ENCODE measurements around the gene RAB40B.
A peak's percentile ranks its signal among the peaks of the same experiment; 100 is the strongest.

RAB40B gene

DNA sequence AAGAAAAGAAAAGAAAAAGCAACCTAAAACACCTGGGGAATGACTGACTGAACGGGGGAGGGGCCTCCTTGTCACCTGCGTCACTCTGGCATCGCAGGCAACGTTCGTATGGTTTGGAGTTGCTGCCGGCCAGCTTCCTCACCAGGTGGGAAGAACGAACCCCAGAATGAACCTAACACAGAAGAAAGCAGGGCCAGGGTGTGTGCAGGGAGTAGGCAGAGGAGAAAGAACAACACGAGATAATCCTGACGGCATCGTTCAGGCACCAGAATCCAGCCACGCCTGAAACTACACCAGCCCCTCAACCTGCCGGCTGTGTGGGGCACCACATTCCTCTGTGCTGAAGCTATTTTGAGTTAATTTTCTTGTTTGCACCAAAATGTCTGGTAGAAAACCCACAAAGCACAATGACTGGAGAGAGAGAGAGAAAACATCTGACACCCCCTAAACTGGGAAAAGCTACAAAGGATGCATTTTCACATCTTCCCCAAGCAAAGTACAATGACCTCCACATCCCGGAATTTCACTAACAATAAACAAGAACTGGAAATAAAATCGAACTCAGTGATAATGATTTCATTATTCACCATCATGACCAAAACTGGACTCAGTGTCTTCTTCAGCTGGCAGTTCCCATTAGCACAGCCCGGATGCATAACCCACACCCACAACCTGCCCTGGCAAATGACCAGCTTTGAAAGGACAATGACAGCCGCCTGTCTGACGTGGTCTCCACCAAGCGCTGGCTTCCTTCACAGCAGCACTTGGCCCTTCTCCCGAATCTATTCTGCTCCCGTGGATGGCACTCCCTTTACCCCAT, 23.6 kb downstream of the RAB40B start:
- H3K27me3 ChIP-seq (ENCODE audit: insufficient read depth, low read length): no peaks in the 10 kb centered on the region

DNA sequence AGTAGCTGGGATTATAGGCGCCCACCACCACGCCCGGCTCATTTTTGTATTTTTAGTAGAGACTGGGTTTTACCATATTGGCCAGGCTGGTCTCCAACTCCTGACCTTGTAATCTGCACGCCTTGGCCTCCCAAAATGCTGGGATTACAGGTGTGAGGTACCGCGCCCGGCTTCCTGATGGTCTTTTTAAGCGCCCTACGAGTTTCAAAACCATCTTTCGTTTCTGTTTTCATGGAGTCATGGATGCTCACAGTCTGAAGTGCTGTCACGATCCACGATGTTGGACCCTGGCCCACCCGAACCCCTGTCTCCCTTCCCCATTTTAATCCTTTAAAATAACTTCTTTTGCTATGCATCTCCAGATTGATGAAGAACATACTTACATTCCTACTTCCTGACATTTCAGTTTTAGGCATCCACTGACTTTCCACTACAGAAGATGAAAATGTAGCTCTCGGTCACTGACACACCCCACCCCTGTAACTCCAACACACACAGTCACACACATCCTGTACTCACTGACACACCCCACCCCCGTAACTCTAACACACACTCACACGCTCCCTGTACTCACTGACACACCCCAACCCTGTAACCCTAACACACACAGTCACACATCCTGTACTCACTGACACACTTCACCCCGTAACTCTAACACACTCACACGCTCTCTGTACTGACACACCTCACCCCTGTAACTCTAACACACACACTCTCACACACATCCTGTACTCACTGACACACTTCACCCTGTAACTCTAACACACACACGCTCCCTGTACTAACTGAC, 27.6 kb downstream of the RAB40B start:
- no peaks in the 10 kb centered on the region for H3K27me3 ChIP-seq (ENCODE audit: insufficient read depth, low read length)
- no peak overlapping the region for H3K27ac ChIP-seq (ENCODE audit: low read length)
- H3K9ac ChIP-seq (ENCODE audit: low read depth, low read length): no peak overlapping the region
- H3K36me3 ChIP-seq (ENCODE audit: insufficient read depth, low read depth, low read length): no peaks in the 10 kb centered on the region
- no peaks in the 10 kb centered on the region for H3K4me1 ChIP-seq (ENCODE audit: insufficient read depth, low read length)
- no peaks in the 10 kb centered on the region; the same call in 1 of the 2 replicates for H3K9me3 ChIP-seq (ENCODE audit: insufficient read depth, low read depth, low read length)
- no peak overlapping the region for H3K4me3 ChIP-seq (ENCODE audit: low read length)

More for the DNA sequence above, 23.6 kb downstream of the RAB40B start:
- Histone ChIP-seq H3K9ac (ENCODE audit: low read depth, low read length) (no peak overlapping the region), H3K4me1 (ENCODE audit: insufficient read depth, low read length) (no peaks in the 10 kb centered on the region), H3K36me3 (ENCODE audit: insufficient read depth, low read depth, low read length) (no peaks in the 10 kb centered on the region), H3K27ac (ENCODE audit: low read length) (no peak overlapping the region), H3K4me3 (ENCODE audit: low read length) (no peak overlapping the region), H3K9me3 (ENCODE audit: insufficient read depth, low read depth, low read length) (no peaks in the 10 kb centered on the region; the same call in 1 of the 2 replicates)

DNA sequence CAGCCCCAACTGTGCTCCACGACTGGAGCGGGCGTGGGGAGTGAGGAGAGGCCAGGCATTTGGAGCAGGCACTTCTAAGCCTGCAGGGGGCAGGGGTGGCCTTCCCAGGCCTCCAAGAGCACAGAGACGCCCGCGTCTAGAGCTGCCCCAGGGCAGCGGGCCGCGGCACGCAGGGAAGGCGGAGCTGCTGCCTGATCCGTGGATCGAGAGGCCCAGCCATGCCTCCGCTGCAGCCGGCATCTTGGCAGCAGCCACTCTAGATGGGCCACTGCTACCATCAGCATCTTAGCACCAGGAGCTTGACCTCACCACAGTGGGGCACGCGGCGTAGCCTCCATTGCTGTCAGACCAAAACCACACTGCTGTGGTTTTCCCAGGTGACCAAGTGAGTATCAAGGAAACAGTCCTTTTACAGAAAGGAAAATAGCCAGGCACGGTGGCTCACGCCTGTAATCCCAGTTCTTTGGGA, 29.8 kb downstream of the RAB40B start:
- Histone ChIP-seq H3K9ac (ENCODE audit: low read depth, low read length) (peak overlapping the region; percentile 41; the same call in 1 of the 2 replicates), H3K27ac (ENCODE audit: low read length) (no peak overlapping the region), H3K27me3 (ENCODE audit: insufficient read depth, low read length) (no peaks in the 10 kb centered on the region), H3K36me3 (ENCODE audit: insufficient read depth, low read depth, low read length) (no peaks in the 10 kb centered on the region), H3K4me1 (ENCODE audit: insufficient read depth, low read length) (no peaks in the 10 kb centered on the region), H3K4me3 (ENCODE audit: low read length) (peak overlapping the region; percentile 48; the same call in 1 of the 2 replicates), H3K9me3 (ENCODE audit: insufficient read depth, low read depth, low read length) (no peaks in the 10 kb centered on the region; the same call in 1 of the 2 replicates)

DNA sequence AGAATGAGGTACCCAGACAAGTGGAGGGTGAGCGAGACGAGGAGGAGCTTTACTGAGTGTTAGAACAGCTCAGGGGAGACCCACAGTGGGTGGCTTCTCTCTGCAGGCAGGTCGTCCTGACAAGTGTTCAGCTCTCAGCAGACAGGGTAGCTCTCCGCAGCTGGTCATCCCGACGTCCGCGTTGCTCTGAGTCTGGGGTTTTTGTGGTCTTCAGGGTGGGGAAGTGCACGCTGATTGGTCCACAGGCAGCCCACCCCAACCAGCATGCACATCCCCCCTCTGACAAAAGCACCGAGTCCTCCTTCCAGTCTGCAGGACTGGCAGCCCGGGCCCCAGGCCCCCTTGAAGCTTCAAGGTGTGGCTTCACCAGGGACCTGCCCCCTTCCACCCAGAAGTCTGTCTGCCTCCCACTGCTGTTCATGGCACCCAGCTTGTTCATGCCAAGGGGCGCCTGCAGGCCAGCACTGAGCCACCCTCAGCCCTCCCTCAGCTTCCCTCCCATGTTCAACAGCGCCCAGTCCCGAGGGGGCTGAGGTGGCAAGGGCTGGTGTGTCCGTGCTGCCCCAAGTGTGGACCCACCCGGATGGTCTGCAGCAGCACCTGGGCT, 30.4 kb downstream of the RAB40B start:
- no peaks in the 10 kb centered on the region for H3K27me3 ChIP-seq (ENCODE audit: insufficient read depth, low read length)
- no peak overlapping the region for H3K9ac ChIP-seq (ENCODE audit: low read depth, low read length)
- no peaks in the 10 kb centered on the region for H3K4me1 ChIP-seq (ENCODE audit: insufficient read depth, low read length)
- no peaks in the 10 kb centered on the region; the same call in 1 of the 2 replicates for H3K9me3 ChIP-seq (ENCODE audit: insufficient read depth, low read depth, low read length)
- H3K36me3 ChIP-seq (ENCODE audit: insufficient read depth, low read depth, low read length): no peaks in the 10 kb centered on the region
- no peak overlapping the region for H3K4me3 ChIP-seq (ENCODE audit: low read length)
- H3K27ac ChIP-seq (ENCODE audit: low read length): no peak overlapping the region

DNA sequence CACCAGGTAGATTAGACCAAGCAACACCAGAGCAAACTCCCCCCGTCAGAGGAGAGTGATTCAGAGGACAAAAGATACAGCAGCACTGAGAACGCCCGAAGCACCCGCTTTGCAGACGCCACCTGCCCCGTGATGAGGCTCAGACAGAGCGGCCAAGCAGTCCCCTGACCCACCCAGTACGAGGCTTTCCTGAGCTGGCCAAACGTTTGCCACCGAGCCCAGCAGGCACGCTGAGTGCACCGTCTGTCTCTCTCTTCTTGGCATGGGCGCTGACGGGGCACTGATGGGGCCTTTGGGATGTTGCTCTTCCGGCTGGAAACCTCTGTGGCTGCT, 30.9 kb downstream of the RAB40B start:
- Histone ChIP-seq H3K4me1 (ENCODE audit: insufficient read depth, low read length) (no peaks in the 10 kb centered on the region), H3K4me3 (ENCODE audit: low read length) (no peak overlapping the region), H3K36me3 (ENCODE audit: insufficient read depth, low read depth, low read length) (no peaks in the 10 kb centered on the region), H3K27me3 (ENCODE audit: insufficient read depth, low read length) (no peaks in the 10 kb centered on the region), H3K9ac (ENCODE audit: low read depth, low read length) (no peak overlapping the region), H3K9me3 (ENCODE audit: insufficient read depth, low read depth, low read length) (no peaks in the 10 kb centered on the region; the same call in 1 of the 2 replicates), H3K27ac (ENCODE audit: low read length) (no peak overlapping the region)

- Histone ChIP-seq H3K27ac (ENCODE audit: low read length) (no peak overlapping the region), H3K27me3 (ENCODE audit: insufficient read depth, low read length) (no peaks in the 10 kb centered on the region), H3K4me3 (ENCODE audit: low read length) (no peak overlapping the region), H3K4me1 (ENCODE audit: insufficient read depth, low read length) (no peaks in the 10 kb centered on the region), H3K36me3 (ENCODE audit: insufficient read depth, low read depth, low read length) (no peaks in the 10 kb centered on the region), H3K9ac (ENCODE audit: low read depth, low read length) (no peak overlapping the region), H3K9me3 (ENCODE audit: insufficient read depth, low read depth, low read length) (no peaks in the 10 kb centered on the region)
Measured at GRCh38 chr17:82666931-82667667, 31.4 kb downstream of the RAB40B start.

- Histone ChIP-seq H3K4me3 (ENCODE audit: low read length) (no peak overlapping the region), H3K4me1 (ENCODE audit: insufficient read depth, low read length) (no peaks in the 10 kb centered on the region)
Measured at GRCh38 chr17:82665891-82666290, 32.6 kb downstream of the RAB40B start.

DNA sequence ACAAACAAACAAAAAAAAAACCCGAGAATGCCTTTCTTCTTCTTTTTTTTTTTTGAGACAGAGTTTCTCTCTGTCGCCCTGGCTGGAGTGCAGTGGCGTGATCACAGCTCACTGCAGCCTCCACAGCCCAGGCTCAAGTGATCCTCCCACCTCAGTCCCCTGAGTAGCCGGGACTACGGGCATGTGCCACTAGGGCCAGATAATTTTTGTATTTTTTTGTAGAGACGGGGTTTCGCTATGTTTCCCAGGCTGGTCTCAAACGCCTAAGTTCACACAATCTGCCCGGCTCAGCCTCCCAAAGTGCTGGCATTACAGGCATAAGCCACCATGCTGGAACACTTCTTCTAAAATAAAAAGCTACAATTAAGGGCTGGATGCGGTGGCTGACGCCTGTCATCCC, 33.3 kb downstream of the RAB40B start:
- H3K27ac ChIP-seq (ENCODE audit: low read length): no peak overlapping the region
- no peak overlapping the region for H3K4me3 ChIP-seq (ENCODE audit: low read length)
- no peaks in the 10 kb centered on the region for H3K27me3 ChIP-seq (ENCODE audit: insufficient read depth, low read length)
- no peaks in the 10 kb centered on the region for H3K36me3 ChIP-seq (ENCODE audit: insufficient read depth, low read depth, low read length)
- H3K9me3 ChIP-seq (ENCODE audit: insufficient read depth, low read depth, low read length): no peaks in the 10 kb centered on the region
- no peak overlapping the region for H3K9ac ChIP-seq (ENCODE audit: low read depth, low read length)
- H3K4me1 ChIP-seq (ENCODE audit: insufficient read depth, low read length): no peaks in the 10 kb centered on the region

More at GRCh38 chr17:82665891-82666290, 32.6 kb downstream of the RAB40B start:
- Histone ChIP-seq H3K36me3 (ENCODE audit: insufficient read depth, low read depth, low read length) (no peaks in the 10 kb centered on the region), H3K27ac (ENCODE audit: low read length) (no peak overlapping the region), H3K9ac (ENCODE audit: low read depth, low read length) (no peak overlapping the region), H3K9me3 (ENCODE audit: insufficient read depth, low read depth, low read length) (no peaks in the 10 kb centered on the region), H3K27me3 (ENCODE audit: insufficient read depth, low read length) (no peaks in the 10 kb centered on the region)

DNA sequence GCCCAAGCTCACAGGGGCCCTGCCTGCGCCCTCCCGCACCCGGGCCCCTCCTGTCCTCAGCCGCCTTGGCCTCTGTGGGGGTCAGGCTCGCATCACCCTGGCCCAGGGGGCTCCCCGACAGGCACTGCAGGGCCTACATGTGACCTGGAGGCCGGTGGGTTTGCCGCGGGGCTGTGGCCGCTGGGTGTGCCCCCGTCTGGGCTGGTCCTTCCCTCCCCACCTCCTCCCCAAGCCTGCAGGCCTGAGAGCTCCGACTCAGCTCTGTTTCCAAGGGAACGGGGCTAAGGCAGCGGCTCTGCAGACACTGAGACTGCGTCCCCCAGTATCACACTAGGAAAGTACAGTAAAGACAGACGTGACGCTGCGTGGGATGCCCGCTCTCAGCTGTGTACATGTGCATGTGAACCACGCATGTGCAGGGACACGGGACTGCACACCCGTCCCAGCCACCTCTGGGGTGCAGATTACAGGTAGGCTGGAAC, 33.8 kb downstream of the RAB40B start:
- Histone ChIP-seq H3K9me3 (ENCODE audit: insufficient read depth, low read depth, low read length) (no peaks in the 10 kb centered on the region), H3K4me3 (ENCODE audit: low read length) (no peak overlapping the region), H3K4me1 (ENCODE audit: insufficient read depth, low read length) (no peaks in the 10 kb centered on the region), H3K9ac (ENCODE audit: low read depth, low read length) (no peak overlapping the region), H3K36me3 (ENCODE audit: insufficient read depth, low read depth, low read length) (no peaks in the 10 kb centered on the region), H3K27me3 (ENCODE audit: insufficient read depth, low read length) (no peaks in the 10 kb centered on the region), H3K27ac (ENCODE audit: low read length) (no peak overlapping the region)

- H3K4me3 ChIP-seq (ENCODE audit: low read length): no peak overlapping the region
- no peaks in the 10 kb centered on the region for H3K27me3 ChIP-seq (ENCODE audit: insufficient read depth, low read length)
- no peaks in the 10 kb centered on the region for H3K36me3 ChIP-seq (ENCODE audit: insufficient read depth, low read depth, low read length)
- H3K9me3 ChIP-seq (ENCODE audit: insufficient read depth, low read depth, low read length): no peaks in the 10 kb centered on the region
- H3K4me1 ChIP-seq (ENCODE audit: insufficient read depth, low read length): no peaks in the 10 kb centered on the region
- H3K27ac ChIP-seq (ENCODE audit: low read length): no peak overlapping the region
- H3K9ac ChIP-seq (ENCODE audit: low read depth, low read length): no peak overlapping the region
Measured at GRCh38 chr17:82664276-82664575, 34.3 kb downstream of the RAB40B start.
